Measurements from ENCODE around the gene SMPDL3B.
A peak's percentile ranks its signal among the peaks of the same experiment; 100 is the strongest.

The SMPDL3B gene

DNA sequence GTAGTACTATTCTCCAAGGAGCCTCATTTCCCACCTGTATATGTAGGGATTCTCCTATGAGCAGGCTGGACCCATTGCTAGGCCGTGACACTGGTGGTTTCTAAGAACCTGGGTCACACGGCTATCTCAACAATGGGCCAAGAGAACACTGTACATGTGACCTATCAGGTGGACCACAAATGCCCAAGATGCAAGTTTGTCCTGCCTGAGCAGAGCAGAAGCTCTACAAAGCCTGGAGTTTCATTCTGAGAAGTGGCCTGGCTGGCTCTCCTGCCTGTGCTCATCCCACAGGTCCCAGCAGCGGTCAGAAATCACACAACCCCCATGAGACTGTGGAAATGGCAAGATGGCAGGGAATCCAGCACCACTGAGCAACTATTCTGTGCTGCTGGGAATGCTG lies 45.3 kb upstream of the SMPDL3B start:
- Histone ChIP-seq H4K20me1 (ENCODE audit: control insufficient read depth, insufficient read depth, low read depth, low read length) (no peaks in the 10 kb centered on the region), H3K36me3 (ENCODE audit: control insufficient read depth, low read length) (peaks cover 75% of the 10 kb centered on the region), H3K27ac (ENCODE audit: low read depth, low read length) (peak overlapping the region; percentile 93), H3F3A (ENCODE audit: control insufficient read depth, insufficient read depth) (peaks cover 38% of the 10 kb centered on the region), H3K9me2 (replicated peaks; ENCODE audit: control insufficient read depth, low read length) (no peaks in the 10 kb centered on the region), H3K27me3 (ENCODE audit: control insufficient read depth, low read length) (no peaks in the 10 kb centered on the region), H3K4me1 (ENCODE audit: control insufficient read depth, low read length) (peaks cover 92% of the 10 kb centered on the region), H3K4me3 (ENCODE audit: low read length) (peak overlapping the region; percentile 19), H3K79me2 (ENCODE audit: control insufficient read depth, low read length) (peaks cover 8% of the 10 kb centered on the region), H3K9me3 (ENCODE audit: control insufficient read depth, insufficient read depth, low read length) (no peaks in the 10 kb centered on the region), H3K4me2 (ENCODE audit: low read length) (peak overlapping the region; percentile 73)
- TF ChIP-seq EZH2phosphoT487 (IDR thresholded peaks at IDR 0.05; ENCODE audit: borderline replicate concordance, low read length), result no peak
- TF ChIP-seq, protein P1, sequence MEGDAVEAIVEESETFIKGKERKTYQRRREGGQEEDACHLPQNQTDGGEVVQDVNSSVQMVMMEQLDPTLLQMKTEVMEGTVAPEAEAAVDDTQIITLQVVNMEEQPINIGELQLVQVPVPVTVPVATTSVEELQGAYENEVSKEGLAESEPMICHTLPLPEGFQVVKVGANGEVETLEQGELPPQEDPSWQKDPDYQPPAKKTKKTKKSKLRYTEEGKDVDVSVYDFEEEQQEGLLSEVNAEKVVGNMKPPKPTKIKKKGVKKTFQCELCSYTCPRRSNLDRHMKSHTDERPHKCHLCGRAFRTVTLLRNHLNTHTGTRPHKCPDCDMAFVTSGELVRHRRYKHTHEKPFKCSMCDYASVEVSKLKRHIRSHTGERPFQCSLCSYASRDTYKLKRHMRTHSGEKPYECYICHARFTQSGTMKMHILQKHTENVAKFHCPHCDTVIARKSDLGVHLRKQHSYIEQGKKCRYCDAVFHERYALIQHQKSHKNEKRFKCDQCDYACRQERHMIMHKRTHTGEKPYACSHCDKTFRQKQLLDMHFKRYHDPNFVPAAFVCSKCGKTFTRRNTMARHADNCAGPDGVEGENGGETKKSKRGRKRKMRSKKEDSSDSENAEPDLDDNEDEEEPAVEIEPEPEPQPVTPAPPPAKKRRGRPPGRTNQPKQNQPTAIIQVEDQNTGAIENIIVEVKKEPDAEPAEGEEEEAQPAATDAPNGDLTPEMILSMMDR (IDR thresholded peaks at IDR 0.05; ENCODE audit: low read depth, low read length, poor library complexity, severe bottlenecking), result no peak

DNA sequence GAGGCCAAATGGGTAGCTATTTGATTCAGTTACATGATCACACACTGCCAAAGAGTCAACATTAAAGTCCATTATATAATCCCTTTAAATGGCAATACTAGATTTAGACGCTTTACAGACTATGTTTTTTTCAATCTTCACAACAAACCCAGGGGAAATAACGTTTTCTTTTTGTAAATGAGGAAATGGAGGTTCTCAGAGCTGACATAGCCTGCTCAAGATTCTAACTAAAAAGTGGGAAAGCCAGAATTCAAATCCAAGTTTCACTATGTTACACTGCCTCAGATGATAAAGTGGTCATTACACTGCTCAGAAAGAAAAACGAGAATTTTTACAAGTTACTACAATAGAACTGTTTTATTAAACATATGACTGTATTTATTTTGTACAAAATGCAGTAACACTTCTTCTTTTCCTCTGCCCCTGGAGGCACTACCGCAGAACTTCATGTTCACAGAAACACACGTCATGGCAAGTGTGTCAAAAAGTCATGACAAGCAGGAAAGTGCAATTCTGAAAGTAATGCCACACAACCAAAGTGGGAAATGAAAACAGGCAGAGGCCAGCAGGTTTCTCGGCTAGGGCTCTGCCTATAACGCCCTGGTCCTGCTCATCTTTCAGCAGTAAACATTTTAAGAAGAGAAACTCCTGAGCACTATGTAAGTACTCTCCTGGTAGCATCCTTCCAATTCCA lies 43.5 kb upstream of the SMPDL3B start:
- Histone ChIP-seq H3K4me1 (ENCODE audit: control insufficient read depth, low read length) (peaks cover 80% of the 10 kb centered on the region), H3K9me3 (ENCODE audit: control insufficient read depth, insufficient read depth, low read length) (no peaks in the 10 kb centered on the region), H3K79me2 (ENCODE audit: control insufficient read depth, low read length) (peaks cover 11% of the 10 kb centered on the region), H4K20me1 (ENCODE audit: control insufficient read depth, insufficient read depth, low read depth, low read length) (no peaks in the 10 kb centered on the region), H3K27me3 (ENCODE audit: control insufficient read depth, low read length) (no peaks in the 10 kb centered on the region), H3K9me2 (replicated peaks; ENCODE audit: control insufficient read depth, low read length) (no peaks in the 10 kb centered on the region), H3F3A (ENCODE audit: control insufficient read depth, insufficient read depth) (peaks cover 42% of the 10 kb centered on the region), H3K36me3 (ENCODE audit: control insufficient read depth, low read length) (peaks cover 80% of the 10 kb centered on the region), H3K27ac (ENCODE audit: low read depth, low read length) (peak overlapping the region; percentile 93), H3K4me2 (ENCODE audit: low read length) (peak overlapping the region; percentile 73), H3K4me3 (ENCODE audit: low read length) (peak overlapping the region; percentile 64)
- TF ChIP-seq, protein P1 (IDR thresholded peaks at IDR 0.05; ENCODE audit: low read depth, low read length, poor library complexity, severe bottlenecking), result peak; percentile 49
- TF ChIP-seq EZH2phosphoT487 (IDR thresholded peaks at IDR 0.05; ENCODE audit: borderline replicate concordance, low read length), result no peak

DNA sequence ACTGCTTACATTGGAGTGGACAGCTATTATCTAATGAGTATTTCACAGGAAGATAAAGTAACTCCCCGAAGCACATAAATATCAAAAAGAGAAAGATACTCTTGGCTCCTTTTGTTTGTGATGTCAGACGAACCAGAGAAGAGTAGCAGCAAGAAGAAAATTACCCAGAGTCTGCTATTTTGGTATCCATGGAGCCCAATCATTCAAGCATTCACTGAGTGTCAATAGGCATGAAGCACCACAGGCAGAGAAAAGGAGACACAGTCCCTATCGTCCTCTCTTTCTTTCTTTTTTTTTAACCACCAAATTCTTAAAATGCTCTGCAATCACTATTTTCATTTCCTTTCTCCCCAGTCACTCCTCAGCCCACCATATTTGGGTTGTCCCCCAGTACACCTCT lies 40.3 kb upstream of the SMPDL3B start:
- TF ChIP-seq, protein P1 (IDR thresholded peaks at IDR 0.05; ENCODE audit: low read depth, low read length, poor library complexity, severe bottlenecking), result no peak
- TF ChIP-seq EZH2phosphoT487 (IDR thresholded peaks at IDR 0.05; ENCODE audit: borderline replicate concordance, low read length), result no peak
- H3K4me3 ChIP-seq (ENCODE audit: low read length), result no peak overlapping the region

More for the DNA sequence above, 40.3 kb upstream of the SMPDL3B start:
- H3K36me3 ChIP-seq (ENCODE audit: control insufficient read depth, low read length), result peaks cover 82% of the 10 kb centered on the region
- no peak overlapping the region; the same call in 1 of the 2 replicates for H3K27ac ChIP-seq (ENCODE audit: low read depth, low read length)
- peaks cover 4% of the 10 kb centered on the region; the same call in 1 of the 2 replicates for H4K20me1 ChIP-seq (ENCODE audit: control insufficient read depth, insufficient read depth, low read depth, low read length)
- H3K4me1 ChIP-seq (ENCODE audit: control insufficient read depth, low read length), result peaks cover 55% of the 10 kb centered on the region
- H3K4me2 ChIP-seq (ENCODE audit: low read length), result no peak overlapping the region
- H3K27me3 ChIP-seq (ENCODE audit: control insufficient read depth, low read length), result no peaks in the 10 kb centered on the region
- peaks cover 52% of the 10 kb centered on the region for H3F3A ChIP-seq (ENCODE audit: control insufficient read depth, insufficient read depth)
- H3K9me2 ChIP-seq (replicated peaks; ENCODE audit: control insufficient read depth, low read length), result no peaks in the 10 kb centered on the region
- no peaks in the 10 kb centered on the region for H3K9me3 ChIP-seq (ENCODE audit: control insufficient read depth, insufficient read depth, low read length)
- peaks cover 8% of the 10 kb centered on the region for H3K79me2 ChIP-seq (ENCODE audit: control insufficient read depth, low read length)
